Fibroblast of skin of left biceps (primary cell): Measurements from ENCODE around the gene WWTR1.

ENCODE experiments used
- DNase-seq, 2 experiments: peaks; one replicate each; pipeline ENCODE4 v3.0.0-alpha.2; 2013; ENCODE audit warnings: low read depth in 2 of 2

Gene WWTR1

GRCh38 chr3:149496891-149497290 is 160.9 kb downstream of the WWTR1 start:
- no peak for DNase-seq

- no peak for DNase-seq
These were observed 162.2 kb downstream of the WWTR1 start for GRCh38 chr3:149495581-149496125.

DNA sequence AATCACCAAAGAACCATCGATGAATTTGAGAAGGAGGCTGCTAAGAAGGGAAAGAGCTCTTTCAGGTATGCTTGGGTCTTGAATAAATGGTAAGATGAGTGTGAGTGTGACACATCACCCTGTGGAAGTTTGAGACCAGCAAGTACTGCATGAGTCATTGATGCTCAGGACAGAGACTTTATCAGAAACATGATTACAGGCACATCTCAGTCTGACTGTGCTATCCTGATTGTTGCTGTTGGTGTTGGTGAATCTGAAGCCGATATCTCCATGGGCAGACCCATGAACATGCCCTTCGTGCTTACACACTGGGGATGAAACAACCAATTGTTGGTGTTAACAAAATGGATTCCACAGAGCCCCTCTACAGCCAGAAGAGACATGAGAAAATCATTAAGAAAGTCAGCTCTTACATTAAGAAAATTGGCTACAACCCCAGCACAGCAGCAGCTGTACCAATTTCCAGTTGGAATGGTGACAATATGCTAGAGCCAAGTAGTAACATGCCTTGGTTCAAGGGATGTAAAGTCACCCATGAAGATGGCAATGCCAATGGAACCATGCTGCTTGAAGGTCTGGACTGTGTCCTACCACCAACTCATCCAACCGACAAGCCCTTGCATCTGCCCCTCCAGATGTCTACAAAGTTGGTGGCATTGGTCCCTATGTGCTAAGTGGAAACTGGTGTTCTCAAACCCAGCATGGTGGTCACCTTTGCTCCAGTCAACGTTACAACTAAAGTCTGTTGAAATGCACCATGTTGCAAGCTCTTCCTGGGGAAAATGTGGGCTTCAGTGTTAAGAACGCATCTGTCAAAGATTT is 162.9 kb downstream of the WWTR1 start:
- DNase-seq: no peak

- DNase-seq: no peak
These were observed 163.6 kb downstream of the WWTR1 start for GRCh38 chr3:149494022-149494758.

DNA sequence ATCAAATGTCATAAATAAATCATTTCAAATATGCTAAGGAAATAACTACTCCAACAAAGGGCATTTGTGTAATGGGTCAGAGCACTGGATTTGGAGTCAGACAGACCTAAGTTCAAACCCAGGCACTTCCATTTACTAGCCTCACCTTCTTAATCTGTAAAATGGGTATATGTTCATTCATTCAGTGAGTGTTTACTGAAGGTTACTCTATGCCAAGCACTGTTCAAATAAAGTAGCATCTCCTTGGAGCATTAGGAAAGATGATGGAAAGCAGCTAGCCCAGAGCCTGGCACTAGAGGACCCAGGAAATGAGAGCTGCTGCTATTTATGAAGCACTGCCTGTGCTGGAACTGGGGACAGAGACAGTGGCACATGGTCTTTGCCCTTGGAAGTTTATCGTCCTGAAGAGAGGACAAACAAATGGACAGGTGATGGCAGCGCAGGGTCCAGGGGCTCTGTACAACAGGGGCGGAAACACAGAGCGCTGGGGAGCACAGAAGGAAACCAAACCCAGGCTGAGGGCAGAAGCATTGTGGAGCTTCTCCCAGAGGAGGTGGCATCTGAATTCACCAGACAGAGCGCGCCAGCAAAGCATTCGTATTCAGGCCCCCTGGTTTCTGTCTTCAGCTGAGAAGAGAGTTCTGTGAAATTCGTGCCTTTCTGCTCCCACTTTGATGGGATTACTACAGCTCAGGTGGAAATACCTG is 164.4 kb downstream of the WWTR1 start:
- no peak for DNase-seq

GRCh38 chr3:149490260-149490971 is 167.4 kb downstream of the WWTR1 start:
- no peak for DNase-seq

DNA sequence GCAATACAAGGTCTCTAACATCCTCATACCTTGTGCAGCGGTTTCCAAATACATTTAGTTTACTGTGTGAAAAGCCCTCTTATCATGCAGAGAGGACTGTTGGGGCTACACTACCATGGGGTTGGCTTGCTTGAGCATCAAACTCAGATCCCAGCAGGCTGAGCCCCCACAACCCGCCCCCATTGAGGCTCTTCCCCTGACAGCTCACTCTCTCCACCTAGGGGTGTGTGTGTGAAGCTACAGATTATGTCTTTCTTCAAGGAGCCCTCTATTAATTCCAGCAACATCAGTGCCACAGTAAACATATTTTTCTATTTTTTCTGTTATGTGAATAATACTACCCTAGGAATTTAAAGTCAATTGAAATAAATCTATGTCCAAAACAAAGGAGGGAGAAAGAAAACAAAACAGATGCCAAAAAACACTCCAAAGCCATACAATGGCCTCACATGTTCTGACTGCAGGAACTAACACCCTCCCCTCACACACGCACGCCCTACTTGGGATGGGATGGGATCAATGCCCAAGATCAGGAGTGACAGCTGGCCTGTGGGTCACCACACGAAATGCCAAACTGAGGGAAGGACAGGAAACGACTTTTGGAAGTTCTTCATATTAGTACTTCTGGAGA is 168.7 kb downstream of the WWTR1 start:
- DNase-seq: no peak

DNA sequence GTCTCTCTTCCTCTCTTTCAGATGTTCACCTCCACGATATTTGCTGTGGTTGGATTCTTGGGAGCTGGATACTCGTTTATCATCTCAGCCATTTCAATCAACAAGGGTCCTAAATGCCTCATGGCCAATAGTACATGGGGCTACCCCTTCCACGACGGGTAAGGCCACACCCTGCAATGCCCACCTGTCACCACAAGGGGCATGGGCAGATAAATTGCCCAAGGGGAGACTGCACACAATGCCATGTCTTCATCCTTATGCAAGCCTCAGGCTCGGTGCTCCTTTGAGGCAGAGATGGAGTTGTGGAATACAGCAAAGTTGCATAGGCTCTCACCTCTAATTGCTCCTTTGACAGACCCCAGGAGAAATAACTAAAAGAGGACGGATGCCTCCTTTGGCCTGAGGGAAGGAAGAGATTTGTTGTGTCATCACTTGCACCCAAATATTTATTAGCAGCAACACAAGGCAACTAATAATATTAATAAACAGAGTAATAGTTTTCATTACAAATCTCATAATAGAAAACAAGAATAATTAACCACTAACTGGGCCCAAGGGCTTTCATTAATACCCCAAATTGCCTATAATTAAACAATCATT is 170.1 kb downstream of the WWTR1 start:
- DNase-seq: no peak

- no peak for DNase-seq
These were observed 171.1 kb downstream of the WWTR1 start for GRCh38 chr3:149486726-149487125.

- no peak for DNase-seq
These were observed 176.3 kb downstream of the WWTR1 start for GRCh38 chr3:149481491-149481890.

- no peak for DNase-seq
These were observed 176.8 kb downstream of the WWTR1 start for GRCh38 chr3:149481056-149481455.

- DNase-seq: peak in 1 of 2 experiments; percentile 56
These were observed 177.4 kb downstream of the WWTR1 start for GRCh38 chr3:149480326-149481017.

GRCh38 chr3:149479621-149480325 is 178.1 kb downstream of the WWTR1 start:
- DNase-seq: no peak

DNA sequence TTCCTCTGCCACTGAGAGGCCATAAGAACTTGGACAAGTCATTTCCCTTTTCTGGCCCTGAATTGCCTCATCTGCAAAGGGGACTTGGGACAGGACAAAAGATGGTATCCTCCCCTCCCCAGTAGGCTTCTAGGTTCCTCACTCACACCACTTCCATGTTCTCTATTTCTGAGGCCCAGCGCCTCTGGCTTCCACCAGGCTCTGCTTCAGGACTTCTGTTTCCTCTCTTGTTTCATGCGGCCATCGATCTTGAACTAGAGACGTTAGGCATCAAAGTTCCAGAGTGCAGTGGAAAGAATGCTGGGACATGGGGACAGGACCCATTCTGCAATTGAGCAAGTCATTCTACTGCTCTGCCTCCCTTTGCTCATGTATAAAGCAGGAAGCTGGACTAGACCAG is 181.6 kb downstream of the WWTR1 start:
- no peak for DNase-seq

DNA sequence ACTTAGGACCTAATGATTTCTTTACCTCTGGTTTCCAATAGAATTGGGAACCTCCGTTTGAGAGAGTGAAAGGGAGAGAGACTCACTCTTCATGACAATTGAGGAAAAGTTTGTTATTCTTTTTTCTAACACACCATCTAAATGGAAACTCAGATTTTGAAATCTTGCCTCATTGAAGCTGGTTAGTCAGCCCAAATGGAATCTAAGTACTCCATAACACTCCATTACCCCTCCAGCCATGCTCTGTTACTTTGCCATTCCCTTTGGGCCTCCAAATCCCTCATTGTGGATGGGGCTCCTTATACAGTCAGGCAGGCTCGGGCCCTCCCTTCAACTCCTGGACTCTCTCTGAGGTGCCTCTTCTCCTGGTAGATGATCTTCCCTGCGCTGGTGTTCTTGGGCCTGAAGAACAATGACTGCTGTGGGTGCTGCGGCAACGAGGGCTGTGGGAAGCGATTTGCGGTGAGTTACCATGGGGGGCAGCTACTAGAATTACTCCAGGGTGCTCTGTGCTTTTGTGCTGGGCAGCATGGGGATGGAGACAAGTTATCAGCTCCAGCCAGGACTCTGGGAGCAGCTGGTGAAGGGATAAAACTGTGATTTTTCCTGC is 182.3 kb downstream of the WWTR1 start:
- DNase-seq: no peak

GRCh38 chr3:149474250-149474817 is 183.5 kb downstream of the WWTR1 start, which contains the start of gene TM4SF4:
Gene TM4SF4 (plus strand): TSS chr3:149474697. CDS start chr3:149474878, 181 bp downstream.
- DNase-seq: no peak

- DNase-seq: peak in 1 of 2 experiments; percentile 68
These were observed 184.2 kb downstream of the WWTR1 start for GRCh38 chr3:149473357-149474249.
